ENCODE data around the gene ITGB3.
"Not testable (repeated sequence)": the region's sequence is repeated elsewhere in the genome, so short reads cannot be mapped to it uniquely, and the experiment has no call there.

Gene ITGB3

DNA sequence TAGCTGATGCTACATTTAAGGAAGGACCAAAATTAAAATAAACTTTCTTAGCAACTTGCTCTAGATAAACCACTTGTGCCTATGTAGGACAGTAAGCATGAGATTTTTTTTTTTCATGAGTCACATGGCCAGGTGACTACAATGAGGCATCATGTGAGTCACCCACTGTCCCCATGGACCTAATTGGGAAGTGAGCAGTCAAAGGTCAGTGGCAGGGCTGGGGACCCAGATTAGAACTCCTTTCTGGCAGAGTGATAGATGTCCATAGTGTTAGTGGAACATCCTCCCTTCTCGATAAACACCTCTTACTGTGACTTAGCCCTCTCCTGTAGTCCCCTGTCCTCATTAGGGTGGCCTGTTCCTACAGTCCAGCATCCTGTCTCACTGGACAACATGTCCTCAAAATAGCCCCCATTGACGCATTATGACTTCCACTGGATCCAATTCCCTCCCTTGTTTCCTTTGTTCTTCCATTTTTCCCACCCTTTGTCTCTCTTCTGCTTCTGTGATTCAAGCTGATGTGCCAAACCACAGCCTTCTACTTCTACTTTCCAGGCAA lies 12.4 kb downstream of the ITGB3 start:
- Mint-ChIP-seq H3K27ac (no peak overlapping the region), H3K27me3 (peaks cover 13% of the 10 kb centered on the region in 2 donors), H3K4me1 (ENCODE audit: low read depth in 2 of 2) (no peaks in the 10 kb centered on the region), H3K9me3 (no peaks in the 10 kb centered on the region), H3K4me3 (no peak overlapping the region), H3K36me3 (ENCODE audit: insufficient read depth) (no peaks in the 10 kb centered on the region)
- no peak for ATAC-seq (replicated peaks)
- no peak for DNase-seq

DNA sequence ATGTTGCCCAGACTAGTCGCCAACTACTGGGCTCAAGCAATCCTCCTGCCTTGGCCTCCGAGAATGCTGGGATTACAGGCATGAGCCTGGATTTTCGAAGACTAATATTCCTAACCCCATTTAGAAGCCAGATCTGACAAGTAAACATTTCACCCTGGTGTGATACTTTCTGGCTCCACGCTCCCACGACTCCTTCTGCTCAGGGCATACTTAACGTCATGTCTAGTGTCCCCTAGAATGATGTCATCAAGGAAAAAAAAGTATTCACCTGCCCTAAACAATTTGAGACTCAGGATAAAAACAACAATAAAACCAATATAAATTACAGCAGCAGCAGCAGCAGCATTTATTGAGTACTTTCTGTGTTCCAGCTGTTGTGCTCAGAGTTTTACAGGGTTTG lies 13.2 kb downstream of the ITGB3 start:
- H3K27ac Mint-ChIP-seq = no peak overlapping the region

DNA sequence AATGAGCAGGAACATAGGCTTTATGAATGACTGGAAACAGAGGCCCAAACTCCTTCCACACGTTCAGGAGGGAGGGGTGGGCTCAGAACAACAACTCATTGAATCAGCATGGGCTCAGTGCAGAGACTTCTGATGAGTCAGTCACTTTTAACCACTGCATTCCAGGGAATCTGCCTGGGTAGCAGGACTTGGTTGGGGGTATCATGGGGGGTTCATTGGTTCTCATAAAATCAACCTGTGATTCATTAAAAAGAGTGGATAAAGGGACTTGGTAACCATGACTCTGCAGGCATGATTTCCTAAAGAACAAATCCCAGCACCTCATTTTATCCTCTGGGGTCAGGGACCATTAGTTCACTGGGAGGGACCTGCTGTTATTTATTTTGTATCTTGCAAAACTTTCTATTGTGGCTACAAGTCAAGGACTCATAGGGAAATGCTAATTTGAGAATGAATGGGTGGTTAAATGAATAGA lies 13.8 kb downstream of the ITGB3 start:
- Mint-ChIP-seq H3K27ac (no peak overlapping the region), H3K4me1 (ENCODE audit: low read depth in 2 of 2) (no peaks in the 10 kb centered on the region), H3K27me3 (peaks cover 7% of the 10 kb centered on the region in 2 donors), H3K4me3 (no peak overlapping the region), H3K9me3 (no peaks in the 10 kb centered on the region), H3K36me3 (ENCODE audit: insufficient read depth) (no peaks in the 10 kb centered on the region)
- ATAC-seq (replicated peaks) (no peak), DNase-seq (no peak)

More for the DNA sequence above, 13.2 kb downstream of the ITGB3 start:
- DNase-seq = no peak
- H3K4me1 Mint-ChIP-seq (ENCODE audit: low read depth in 2 of 2) = no peaks in the 10 kb centered on the region
- no peak for ATAC-seq (replicated peaks)
- no peaks in the 10 kb centered on the region for H3K36me3 Mint-ChIP-seq (ENCODE audit: insufficient read depth)
- H3K9me3 Mint-ChIP-seq = no peaks in the 10 kb centered on the region
- H3K27me3 Mint-ChIP-seq = peaks cover 13% of the 10 kb centered on the region in 2 donors
- no peak overlapping the region for H3K4me3 Mint-ChIP-seq

DNA sequence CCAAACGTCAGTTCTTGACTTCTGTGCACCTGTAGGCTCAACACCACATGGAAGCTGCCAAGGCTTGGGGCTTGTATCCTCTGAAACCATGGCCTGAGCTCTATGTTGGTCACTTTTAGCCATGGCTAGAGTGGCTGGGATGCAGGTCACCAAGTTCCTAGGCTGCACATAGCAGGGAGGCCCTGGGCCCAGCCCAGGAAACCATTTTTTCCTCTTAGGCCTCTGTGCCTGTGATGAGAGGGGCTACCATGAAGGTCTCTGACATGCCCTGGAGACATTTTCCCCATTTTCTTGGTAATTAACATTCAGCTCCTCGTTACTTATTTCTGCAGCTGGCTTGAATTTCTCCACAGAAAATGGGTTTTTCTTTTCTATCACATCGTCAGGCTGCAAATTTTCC lies 15.3 kb downstream of the ITGB3 start:
- not testable (repeated sequence) for H3K9me3 Mint-ChIP-seq; ATAC-seq (replicated peaks); H3K4me3 Mint-ChIP-seq

DNA sequence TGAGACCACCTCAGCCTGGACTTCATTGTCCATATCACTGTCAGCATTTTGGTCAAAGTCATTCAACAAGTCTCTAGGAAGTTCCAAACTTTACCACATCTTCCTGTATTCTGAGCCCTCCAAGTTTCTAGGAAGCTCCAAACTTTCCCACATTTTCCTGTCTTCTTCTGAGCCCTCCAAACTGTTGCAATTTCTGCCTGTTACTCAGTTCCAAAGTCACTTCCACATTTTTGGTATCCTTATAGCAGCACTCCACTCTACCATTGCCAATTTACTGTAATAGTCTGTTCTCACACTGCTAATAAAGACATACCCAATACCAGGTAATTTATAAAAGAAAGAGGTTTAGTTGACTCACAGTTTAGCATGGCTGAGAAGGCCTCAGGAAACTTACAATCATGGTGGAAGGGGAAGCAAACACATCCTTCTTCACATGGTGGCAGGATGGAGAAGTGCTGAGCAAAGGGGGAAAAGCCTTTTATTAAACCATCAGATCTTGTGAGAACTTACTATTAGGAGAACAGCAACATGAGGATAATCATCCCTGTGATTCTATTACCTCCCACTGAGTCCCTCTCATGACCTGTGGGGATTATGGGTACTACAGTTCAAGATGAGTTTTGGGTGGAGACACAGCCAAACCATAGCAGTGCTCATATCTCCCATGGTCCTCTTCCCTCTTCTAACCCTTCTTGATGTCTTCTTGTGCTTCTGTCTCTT lies 16.1 kb downstream of the ITGB3 start:
- not testable (repeated sequence) for H3K9me3 Mint-ChIP-seq; H3K4me3 Mint-ChIP-seq; DNase-seq; H3K4me1 Mint-ChIP-seq (ENCODE audit: low read depth in 2 of 2); H3K27ac Mint-ChIP-seq; ATAC-seq (replicated peaks); H3K36me3 Mint-ChIP-seq (ENCODE audit: insufficient read depth)
- H3K27me3 Mint-ChIP-seq = peaks cover 10 to 11% of the 10 kb centered on the region in 2 donors

More for the DNA sequence above, 15.3 kb downstream of the ITGB3 start:
- not testable (repeated sequence) for H3K27ac Mint-ChIP-seq; H3K27me3 Mint-ChIP-seq; H3K36me3 Mint-ChIP-seq (ENCODE audit: insufficient read depth); H3K4me1 Mint-ChIP-seq (ENCODE audit: low read depth in 2 of 2); DNase-seq

DNA sequence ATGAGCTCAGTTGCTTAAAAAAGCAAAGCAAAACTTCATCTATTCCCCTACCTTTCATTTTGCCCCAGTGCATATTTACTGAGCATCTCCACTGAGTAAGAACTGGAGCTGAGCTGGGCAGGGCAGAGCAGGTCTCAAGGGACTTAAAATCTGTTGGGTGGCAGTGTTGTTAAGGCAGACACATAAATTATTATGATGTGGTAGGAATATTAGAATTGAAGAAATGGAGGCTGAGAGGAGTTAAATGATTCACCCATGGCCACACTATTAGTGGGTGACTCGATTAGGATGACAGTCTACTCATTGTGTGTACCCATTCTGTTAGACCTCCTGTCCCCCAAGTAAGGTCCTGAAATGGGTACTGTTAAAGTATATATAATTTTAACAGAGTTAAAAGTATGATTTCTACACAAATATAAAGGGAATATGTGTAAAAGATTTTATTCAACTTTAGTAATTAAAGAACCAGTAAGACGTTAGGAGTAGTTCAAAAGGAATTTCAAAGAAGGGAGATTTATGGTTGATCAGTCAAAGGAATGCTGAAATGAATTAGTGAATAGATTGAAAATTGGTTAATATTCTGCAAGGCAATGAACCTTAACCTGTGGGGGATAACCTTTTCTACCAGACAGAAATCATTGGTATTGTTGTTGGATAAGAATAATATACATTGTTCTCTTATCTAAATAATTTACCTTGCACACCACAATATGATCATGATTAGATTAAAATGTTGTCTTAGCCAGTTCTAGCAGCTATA lies 17.5 kb downstream of the ITGB3 start:
- no peak for DNase-seq
- peaks cover 3% of the 10 kb centered on the region for H3K36me3 Mint-ChIP-seq (ENCODE audit: insufficient read depth)

DNA sequence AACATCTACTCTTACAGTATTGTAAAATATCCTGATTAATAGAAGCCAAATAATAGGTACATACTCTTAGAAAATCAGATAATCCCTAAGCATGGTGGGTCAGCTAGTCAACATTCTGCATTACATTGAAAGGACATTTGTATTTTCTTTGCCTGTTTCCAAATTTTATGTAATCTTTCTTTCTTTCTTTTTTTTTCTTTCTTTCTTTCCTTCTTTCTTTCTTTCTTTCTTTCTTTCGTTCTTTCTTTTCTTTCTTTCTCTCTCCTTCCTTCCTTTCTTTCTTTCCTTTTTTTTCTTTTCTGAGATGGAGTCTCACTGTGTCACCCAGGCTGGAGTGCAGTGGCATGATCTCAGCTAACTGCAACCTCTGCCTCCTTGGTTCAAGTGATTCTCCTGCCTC lies 18.9 kb downstream of the ITGB3 start:
- no peaks in the 10 kb centered on the region for H3K9me3 Mint-ChIP-seq
- no peak overlapping the region for H3K27ac Mint-ChIP-seq
- ATAC-seq (replicated peaks) (no peak), DNase-seq (no peak)
- H3K36me3 Mint-ChIP-seq (ENCODE audit: insufficient read depth) = peaks cover 3% of the 10 kb centered on the region
- no peak overlapping the region for H3K4me3 Mint-ChIP-seq
- H3K4me1 Mint-ChIP-seq (ENCODE audit: low read depth in 2 of 2) = no peaks in the 10 kb centered on the region
- H3K27me3 Mint-ChIP-seq = peaks cover 20 to 21% of the 10 kb centered on the region in 2 donors

More for the DNA sequence above, 17.5 kb downstream of the ITGB3 start:
- no peaks in the 10 kb centered on the region for H3K9me3 Mint-ChIP-seq
- H3K4me1 Mint-ChIP-seq (ENCODE audit: low read depth in 2 of 2) = no peaks in the 10 kb centered on the region
- no peak for ATAC-seq (replicated peaks)
- peak overlapping the region in 1 of 2 donors; percentile 9 for H3K27ac Mint-ChIP-seq
- H3K4me3 Mint-ChIP-seq = no peak overlapping the region
- H3K27me3 Mint-ChIP-seq = peaks cover 20 to 21% of the 10 kb centered on the region in 2 donors

DNA sequence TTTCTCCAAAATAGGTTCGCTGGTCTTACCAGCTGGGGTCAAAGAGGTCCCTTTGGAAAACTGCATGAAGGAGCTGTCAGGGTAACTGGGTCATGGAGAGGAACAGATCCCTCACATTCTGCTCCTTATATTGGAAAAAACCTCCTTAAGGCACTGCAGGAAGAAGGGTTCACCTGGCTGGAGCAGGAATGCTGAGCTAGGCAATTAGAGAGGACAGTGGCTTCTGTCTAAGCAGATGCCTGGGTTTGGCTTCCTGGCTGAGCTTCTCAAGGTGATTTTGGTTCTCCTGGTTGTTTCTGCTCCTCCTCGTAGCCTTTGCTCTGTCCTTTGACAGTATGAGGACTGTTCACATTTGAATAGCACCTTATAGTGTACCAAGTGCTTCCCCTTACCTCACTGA lies 19.6 kb downstream of the ITGB3 start:
- H3K27ac Mint-ChIP-seq = no peak overlapping the region
- no peak for ATAC-seq (replicated peaks)

DNA sequence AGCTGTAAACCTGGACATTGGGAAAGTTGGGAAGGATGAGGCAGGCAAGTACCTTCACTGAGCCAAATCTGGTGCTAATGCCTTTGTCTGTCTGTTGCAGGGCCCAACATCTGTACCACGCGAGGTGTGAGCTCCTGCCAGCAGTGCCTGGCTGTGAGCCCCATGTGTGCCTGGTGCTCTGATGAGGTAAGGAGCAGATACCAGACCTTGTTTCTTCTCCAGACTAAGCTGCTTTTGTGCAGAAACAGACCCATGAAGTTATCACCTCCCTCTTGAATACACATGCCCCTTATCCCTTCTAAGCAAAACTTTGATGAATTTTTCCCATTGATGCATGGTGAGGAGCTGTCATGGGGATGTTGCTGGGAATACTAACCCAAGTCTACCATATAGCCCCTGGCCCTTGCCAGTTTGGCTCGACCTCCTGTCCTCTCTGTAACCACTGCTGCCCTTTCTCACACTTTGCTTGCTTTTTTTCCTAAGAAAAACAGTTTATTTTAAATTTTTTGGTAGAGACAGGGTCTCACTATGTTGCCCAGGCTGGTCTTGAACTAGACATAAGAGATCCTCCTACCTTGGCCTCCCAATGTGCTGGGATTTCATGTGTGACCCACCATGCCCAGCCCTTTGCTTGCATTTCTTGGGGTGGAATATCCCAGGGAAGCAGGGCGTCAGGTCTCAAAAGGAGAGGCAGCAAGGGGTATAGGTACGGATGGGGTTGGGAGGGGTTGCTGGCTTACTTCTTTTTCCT lies 20.9 kb downstream of the ITGB3 start:
- Mint-ChIP-seq H3K9me3 (no peaks in the 10 kb centered on the region), H3K27ac (no peak overlapping the region), H3K4me3 (no peak overlapping the region), H3K36me3 (ENCODE audit: insufficient read depth) (peaks cover 3% of the 10 kb centered on the region), H3K27me3 (peaks cover 20 to 21% of the 10 kb centered on the region in 2 donors), H3K4me1 (ENCODE audit: low read depth in 2 of 2) (peaks cover 0 to 5% of the 10 kb centered on the region in 2 donors)
- DNase-seq (no peak), ATAC-seq (replicated peaks) (no peak)

More for the DNA sequence above, 19.6 kb downstream of the ITGB3 start:
- H3K27me3 Mint-ChIP-seq = peaks cover 20 to 21% of the 10 kb centered on the region in 2 donors
- no peak overlapping the region for H3K4me3 Mint-ChIP-seq
- no peaks in the 10 kb centered on the region for H3K9me3 Mint-ChIP-seq
- no peaks in the 10 kb centered on the region for H3K4me1 Mint-ChIP-seq (ENCODE audit: low read depth in 2 of 2)
- DNase-seq = no peak
- peaks cover 3% of the 10 kb centered on the region for H3K36me3 Mint-ChIP-seq (ENCODE audit: insufficient read depth)

DNA sequence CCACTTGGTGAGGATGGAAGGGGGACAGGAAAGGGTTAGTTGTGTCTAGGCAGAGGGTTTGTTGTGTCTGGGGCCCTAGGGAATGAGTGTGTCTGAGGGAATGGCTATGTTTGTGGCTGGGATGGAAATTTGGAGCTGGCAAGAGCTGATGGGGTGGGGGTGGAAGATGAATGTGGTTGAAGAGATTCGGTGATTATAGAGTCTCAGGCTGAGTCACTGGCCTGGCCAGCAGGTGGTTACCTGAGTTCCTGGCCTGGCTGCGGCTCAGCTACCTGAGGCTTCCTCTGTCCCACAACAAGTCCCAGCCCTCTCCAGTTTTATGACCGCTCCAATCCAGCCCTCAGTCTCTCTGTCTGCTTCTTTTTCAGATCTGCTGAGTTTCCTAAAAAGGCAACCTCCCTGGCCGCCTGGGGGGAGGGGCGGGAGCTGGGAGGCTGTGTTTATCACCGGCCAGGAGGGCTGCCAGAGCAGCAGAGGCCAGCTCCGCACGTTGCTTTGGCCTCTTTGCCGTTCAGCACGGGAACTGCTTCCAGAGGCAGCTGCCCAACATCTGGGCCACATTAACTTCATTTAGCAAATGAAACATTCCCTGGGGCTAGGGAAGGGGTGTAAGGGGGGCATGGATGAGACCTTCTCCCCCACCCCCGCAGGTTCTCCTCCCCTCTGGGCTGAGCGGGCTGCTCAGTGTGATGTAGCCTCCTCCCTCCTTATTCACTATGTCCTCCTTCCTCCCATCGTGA lies 21.8 kb downstream of the ITGB3 start:
- H3K9me3 Mint-ChIP-seq = no peaks in the 10 kb centered on the region
- no peak overlapping the region for H3K4me3 Mint-ChIP-seq
- ATAC-seq (replicated peaks) (no peak), DNase-seq (no peak)
- peaks cover 3% of the 10 kb centered on the region for H3K36me3 Mint-ChIP-seq (ENCODE audit: insufficient read depth)
- H3K27me3 Mint-ChIP-seq = peaks cover 20 to 21% of the 10 kb centered on the region in 2 donors
- H3K27ac Mint-ChIP-seq = no peak overlapping the region
- H3K4me1 Mint-ChIP-seq (ENCODE audit: low read depth in 2 of 2) = peaks cover 0 to 5% of the 10 kb centered on the region in 2 donors

DNA sequence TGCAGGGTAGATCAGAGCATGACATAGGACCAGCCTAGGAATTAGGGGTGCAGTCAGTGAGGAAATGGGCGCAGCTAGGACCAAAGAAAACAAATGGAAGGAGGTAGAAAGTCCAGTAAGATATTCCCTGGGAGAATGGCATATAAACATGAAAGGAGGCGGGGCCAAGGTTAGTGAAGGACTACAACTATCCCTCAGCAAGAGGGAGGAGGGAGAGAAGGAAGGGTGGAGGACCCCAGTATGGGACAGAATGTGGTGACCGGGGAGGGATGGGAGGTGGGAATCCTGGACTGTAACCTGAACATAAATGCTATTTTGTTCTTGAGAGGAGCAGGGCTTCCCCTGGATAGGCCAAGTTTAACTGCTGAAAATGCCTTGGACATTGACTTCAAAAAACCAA lies 22.8 kb downstream of the ITGB3 start:
- Mint-ChIP-seq H3K27me3 (peaks cover 20 to 21% of the 10 kb centered on the region in 2 donors), H3K27ac (no peak overlapping the region), H3K4me3 (no peak overlapping the region), H3K4me1 (ENCODE audit: low read depth in 2 of 2) (peaks cover 0 to 5% of the 10 kb centered on the region in 2 donors), H3K36me3 (ENCODE audit: insufficient read depth) (peaks cover 3% of the 10 kb centered on the region), H3K9me3 (no peaks in the 10 kb centered on the region)
- DNase-seq = no peak
- no peak for ATAC-seq (replicated peaks)

DNA sequence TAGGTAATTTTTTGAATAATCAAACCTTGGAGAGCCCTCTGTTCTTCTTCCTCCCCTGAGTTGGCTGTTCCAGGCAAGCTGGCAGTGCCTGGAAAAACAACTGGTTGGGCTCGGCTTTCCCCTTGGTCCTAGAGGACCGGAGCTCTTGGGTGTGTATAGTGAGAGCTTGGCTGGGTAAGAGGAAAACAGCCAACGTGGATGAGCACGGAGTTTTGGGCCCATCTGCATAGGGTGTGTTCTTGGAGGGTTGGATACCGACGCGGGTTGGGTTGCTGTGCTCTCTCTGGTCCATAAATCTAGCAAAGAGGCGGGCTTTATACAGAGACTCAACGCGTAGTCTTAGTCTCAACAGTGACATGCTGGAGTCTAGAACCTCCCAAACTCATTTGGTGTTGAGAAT lies 23.2 kb downstream of the ITGB3 start:
- no peak for ATAC-seq (replicated peaks)
- no peak overlapping the region for H3K4me3 Mint-ChIP-seq
- H3K27me3 Mint-ChIP-seq = peaks cover 20 to 21% of the 10 kb centered on the region in 2 donors
- no peak overlapping the region for H3K27ac Mint-ChIP-seq
- peaks cover 3% of the 10 kb centered on the region for H3K36me3 Mint-ChIP-seq (ENCODE audit: insufficient read depth)
- H3K4me1 Mint-ChIP-seq (ENCODE audit: low read depth in 2 of 2) = peaks cover 0 to 5% of the 10 kb centered on the region in 2 donors
- no peaks in the 10 kb centered on the region for H3K9me3 Mint-ChIP-seq
- no peak for DNase-seq
